GM12891 (cell line): Measurements from ENCODE around the gene NKAPD1.

ENCODE experiments used
- DNase-seq: peaks from one replicate; pipeline ENCODE4 v3.0.0; 2011; ENCODE audit warnings: low spot score; ENCODE audit not compliant: insufficient read length
- FAIRE-seq: peaks from 2 replicates; lab custom pipeline; 2011; peaks lifted over from hg19 to GRCh38; lab: Jason Lieb, UNC
- PAX5 ChIP-seq: IDR thresholded peaks from 2 replicates; pipeline ENCODE4 v1.6.1; 2011; ENCODE audit warnings: low read length, moderate library complexity, mild to moderate bottlenecking; ENCODE audit not compliant: insufficient read depth, severe bottlenecking
- POLR2A ChIP-seq: IDR thresholded peaks from 2 replicates; pipeline ENCODE4 v1.6.1; 2011; ENCODE audit warnings: low read depth, low read length, control low read depth
- POLR2AphosphoS5 ChIP-seq: IDR thresholded peaks from 2 replicates; pipeline ENCODE4 v1.6.1; 2011; ENCODE audit warnings: low read depth, low read length, control low read depth
- POU2F2 ChIP-seq: IDR thresholded peaks from 2 replicates; pipeline ENCODE4 v1.6.1; 2011; ENCODE audit warnings: low read depth, mild to moderate bottlenecking, control low read depth, low read length, moderate library complexity
- SPI1 ChIP-seq: IDR thresholded peaks from 2 replicates; pipeline ENCODE4 v1.6.1; 2011; ENCODE audit warnings: low read depth, low read length, control low read depth
- TAF1 ChIP-seq: IDR thresholded peaks from 2 replicates; pipeline ENCODE4 v1.6.1; 2011; ENCODE audit warnings: low read depth, low read length, control low read depth

The NKAPD1 gene

GRCh38 chr11:112113539-112114457 lies 39.7 kb downstream of the NKAPD1 start:
- FAIRE-seq (peak; percentile 63), DNase-seq (no peak)
- TF ChIP-seq TAF1 (no peak), POU2F2 (no peak), SPI1 (no peak), POLR2AphosphoS5 (no peak), PAX5 (no peak), POLR2A (no peak)

GRCh38 chr11:112114460-112114859 lies 40.4 kb downstream of the NKAPD1 start:
- no peak for TF ChIP-seq POLR2A
- TF ChIP-seq PAX5: no peak
- TF ChIP-seq POLR2AphosphoS5: no peak
- TF ChIP-seq POU2F2: no peak
- no peak for TF ChIP-seq SPI1
- no peak for TF ChIP-seq TAF1
- DNase-seq: no peak
- no peak for FAIRE-seq

GRCh38 chr11:112115386-112115785 lies 41.3 kb downstream of the NKAPD1 start:
- FAIRE-seq: no peak
- no peak for DNase-seq
- TF ChIP-seq POLR2AphosphoS5 (no peak), POLR2A (no peak), TAF1 (no peak), SPI1 (no peak), PAX5 (no peak), POU2F2 (no peak)

GRCh38 chr11:112118176-112118575 lies 44.1 kb downstream of the NKAPD1 start:
- DNase-seq: no peak
- TF ChIP-seq PAX5: no peak
- TF ChIP-seq POLR2AphosphoS5: no peak
- TF ChIP-seq POU2F2: no peak
- no peak for TF ChIP-seq POLR2A
- no peak for TF ChIP-seq TAF1
- no peak for TF ChIP-seq SPI1
- FAIRE-seq: no peak

- no peak for FAIRE-seq
- TF ChIP-seq POU2F2: no peak
- TF ChIP-seq SPI1: no peak
- no peak for TF ChIP-seq PAX5
- TF ChIP-seq TAF1: no peak
- TF ChIP-seq POLR2A: no peak
- TF ChIP-seq POLR2AphosphoS5: no peak
- no peak for DNase-seq
Observed at GRCh38 chr11:112121981-112122615, 48.0 kb downstream of the NKAPD1 start.

GRCh38 chr11:112123129-112123528 lies 49.0 kb downstream of the NKAPD1 start:
- TF ChIP-seq SPI1: no peak
- TF ChIP-seq PAX5: no peak
- FAIRE-seq: no peak
- DNase-seq: no peak

GRCh38 chr11:112127056-112127455 lies 53.0 kb downstream of the NKAPD1 start:
- FAIRE-seq: no peak

GRCh38 chr11:112128483-112129121 lies 54.5 kb downstream of the NKAPD1 start:
- DNase-seq (no peak), FAIRE-seq (no peak)
- no peak for TF ChIP-seq POU2F2
- no peak for TF ChIP-seq SPI1
- TF ChIP-seq POLR2A: no peak
- TF ChIP-seq POLR2AphosphoS5: no peak
- no peak for TF ChIP-seq TAF1
- TF ChIP-seq PAX5: no peak

More at GRCh38 chr11:112127056-112127455, 53.0 kb downstream of the NKAPD1 start:
- no peak for TF ChIP-seq POLR2AphosphoS5
- no peak for TF ChIP-seq PAX5
- TF ChIP-seq SPI1: no peak
- no peak for TF ChIP-seq POU2F2
- no peak for TF ChIP-seq POLR2A
- no peak for TF ChIP-seq TAF1
- no peak for DNase-seq

GRCh38 chr11:112129656-112130055 lies 55.6 kb downstream of the NKAPD1 start:
- FAIRE-seq: no peak
- DNase-seq: no peak
- TF ChIP-seq SPI1: no peak
- TF ChIP-seq TAF1: no peak
- no peak for TF ChIP-seq POLR2A
- TF ChIP-seq POU2F2: no peak
- no peak for TF ChIP-seq POLR2AphosphoS5
- no peak for TF ChIP-seq PAX5
